WTC11 (cell line): ENCODE results near the gene SPEF1.

ENCODE experiments used
- MAX ChIP-seq: sonication (generic); formaldehyde crosslinking; IDR thresholded peaks from 2 replicates; pipeline ENCODE4 v1.8.0; 2022; ENCODE audit warnings: mild to moderate bottlenecking, missing genetic modification reagents
- ZMAT4 ChIP-seq: fragments of 250-450 bp; sonication (Bioruptor Pico); IDR thresholded peaks from 2 replicates; pipeline ENCODE4 v1.9.0; 2021; ENCODE audit warnings: mild to moderate bottlenecking

- TF ChIP-seq ZMAT4 (no peak), MAX (no peak)
Measured at GRCh38 chr20:3730803-3731672, 50.2 kb downstream of the SPEF1 start.
